HG02571 (cell line): Measurements from ENCODE around the gene SERTAD2.

Experiments
- ATAC-seq: cut with Tn5 transposase; IDR thresholded peaks from one replicate; pipeline ENCODE4 v1.9.1; 2021; ENCODE audit warnings: mild to moderate bottlenecking, moderate library complexity; ENCODE audit not compliant: unreplicated experiment

SERTAD2 gene

GRCh38 chr2:64587561-64587960, 66.2 kb downstream of the SERTAD2 start:
- no peak for ATAC-seq

GRCh38 chr2:64586883-64587481, 66.7 kb downstream of the SERTAD2 start:
- ATAC-seq = no peak

DNA sequence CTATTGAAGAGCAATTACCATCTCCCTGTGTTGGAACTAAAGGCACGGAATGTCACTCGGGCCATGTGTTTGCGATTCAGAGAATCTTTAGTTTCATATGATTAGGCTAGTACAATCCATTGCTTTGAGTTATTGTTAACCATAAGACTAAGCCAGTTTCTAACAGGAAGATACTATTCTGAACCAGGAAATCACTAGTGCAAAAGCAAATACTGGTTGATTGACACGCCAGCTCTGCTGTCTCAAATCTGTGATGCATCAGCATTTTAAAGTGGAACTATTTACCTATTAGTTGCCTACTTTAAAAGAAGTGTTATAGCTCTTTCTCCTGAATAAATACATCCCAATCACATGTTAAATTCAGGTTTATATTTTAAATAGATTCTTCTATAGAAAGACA, 67.7 kb downstream of the SERTAD2 start:
- no peak for ATAC-seq

DNA sequence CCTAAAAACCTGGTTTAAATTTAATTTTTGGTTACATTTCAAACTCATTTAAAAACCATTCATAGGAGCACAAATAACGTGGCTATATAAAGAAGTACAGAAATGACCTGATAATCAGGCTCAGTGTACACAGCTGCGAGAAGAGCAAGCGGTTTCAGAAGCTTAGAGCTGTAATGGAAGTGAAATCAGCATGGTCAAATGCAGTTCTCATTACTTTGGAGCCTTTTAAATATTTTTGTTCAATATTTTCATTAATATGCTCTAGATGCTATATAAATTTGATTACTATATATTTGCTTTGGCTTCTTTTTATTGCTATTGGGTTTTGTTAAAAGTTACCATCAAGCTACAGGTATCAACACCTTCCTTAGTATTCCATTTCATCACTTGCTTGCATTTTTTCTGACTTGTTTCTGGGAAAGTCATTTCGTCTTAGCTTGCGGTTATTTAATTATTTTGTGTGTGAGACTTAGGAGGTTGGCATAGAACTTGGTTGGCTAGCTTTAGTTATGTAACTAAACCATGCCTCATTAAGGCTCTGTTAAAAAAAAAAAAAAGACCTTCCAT, 70.9 kb downstream of the SERTAD2 start:
- ATAC-seq = peak; percentile 90

- ATAC-seq = peak; percentile 39
Measured at GRCh38 chr2:64581777-64582539, 71.8 kb downstream of the SERTAD2 start.
